Measurements from ENCODE around the gene P2RX4.
"Not testable (repeated sequence)": the region's sequence is repeated elsewhere in the genome, so short reads cannot be mapped to it uniquely, and the experiment has no call there.

P2RX4 gene

GRCh38 chr12:121245031-121245430 is 35.1 kb downstream of the P2RX4 start:
- no peak for DNase-seq (ENCODE audit: low spot score)

GRCh38 chr12:121245951-121246350 is 36.0 kb downstream of the P2RX4 start:
- no peak for DNase-seq (ENCODE audit: low spot score)

GRCh38 chr12:121246893-121247557 is 37.1 kb downstream of the P2RX4 start:
- no peak for DNase-seq (ENCODE audit: low spot score)

GRCh38 chr12:121248622-121249021 is 38.7 kb downstream of the P2RX4 start:
- no peak for DNase-seq (ENCODE audit: low spot score)

- no peak for DNase-seq (ENCODE audit: low spot score)
Observed at GRCh38 chr12:121250359-121250758, 40.4 kb downstream of the P2RX4 start.

- DNase-seq (ENCODE audit: low spot score) = no peak
Observed at GRCh38 chr12:121251838-121252237, 41.9 kb downstream of the P2RX4 start.

- DNase-seq (ENCODE audit: low spot score) = no peak
Observed at GRCh38 chr12:121252712-121253345, 42.9 kb downstream of the P2RX4 start.

GRCh38 chr12:121253638-121254335 is 43.9 kb downstream of the P2RX4 start:
- no peak for DNase-seq (ENCODE audit: low spot score)

- no peak for DNase-seq (ENCODE audit: low spot score)
Observed at GRCh38 chr12:121255433-121255832, 45.5 kb downstream of the P2RX4 start.

- DNase-seq (ENCODE audit: low spot score) = not testable (repeated sequence)
Observed at GRCh38 chr12:121257704-121258449, 47.9 kb downstream of the P2RX4 start.

GRCh38 chr12:121259074-121259473 is 49.1 kb downstream of the P2RX4 start:
- DNase-seq (ENCODE audit: low spot score) = no peak

- DNase-seq (ENCODE audit: low spot score) = no peak
Observed at GRCh38 chr12:121260091-121260490, 50.2 kb downstream of the P2RX4 start.

- no peak for DNase-seq (ENCODE audit: low spot score)
Observed at GRCh38 chr12:121261398-121261797, 51.5 kb downstream of the P2RX4 start.

GRCh38 chr12:121263206-121263935 is 53.4 kb downstream of the P2RX4 start:
- DNase-seq (ENCODE audit: low spot score) = no peak

- no peak for DNase-seq (ENCODE audit: low spot score)
Observed at GRCh38 chr12:121264135-121264534, 54.2 kb downstream of the P2RX4 start.

- DNase-seq (ENCODE audit: low spot score) = no peak
Observed at GRCh38 chr12:121264951-121265515, 55.1 kb downstream of the P2RX4 start.

- DNase-seq (ENCODE audit: low spot score) = no peak
Observed at GRCh38 chr12:121267822-121268221, 57.9 kb downstream of the P2RX4 start.

GRCh38 chr12:121273364-121273896 is 63.5 kb downstream of the P2RX4 start:
- DNase-seq (ENCODE audit: low spot score) = no peak

- DNase-seq (ENCODE audit: low spot score) = no peak
Observed at GRCh38 chr12:121274036-121274763, 64.3 kb downstream of the P2RX4 start.

GRCh38 chr12:121277374-121277759 is 67.4 kb downstream of the P2RX4 start:
- DNase-seq (ENCODE audit: low spot score) = no peak

Data from activated CD4-positive, alpha-beta T cell treated with anti-CD3 and anti-CD28 coated beads, Interleukin-2, Interleukin-4, amounts not matched to agents 100 ng/mL and 50 ng/mL, durations not matched to agents 16 hours and 8 hours (primary cell).